ENCODE results near the gene CD160. TPM values are rescaled to one million over a fixed set of nuclear protein-coding genes. Genes with fewer than 3 reads are reported as not detected.
"Not testable (repeated sequence)": the region's sequence is repeated elsewhere in the genome, so short reads cannot be mapped to it uniquely, and the experiment has no call there.

The CD160 gene
- total and polyA plus RNA-seq, 8 donors = 0.42 to 3.2 (median 2.6) TPM

- intact Hi-C loops (cut with DNase I) = no loop called here
- H3K27ac ChIP-seq = no peak overlapping the region
- ATAC-seq = peak; percentile 22
- H3K4me1 ChIP-seq = peaks cover 3 to 12% of the 10 kb centered on the region in 2 donors
- no peaks in the 10 kb centered on the region for H3K9me3 ChIP-seq
- H3K27me3 ChIP-seq = peaks cover 0 to 31% of the 10 kb centered on the region in 2 donors
- DNase-seq = no peak
- no peak for TF ChIP-seq CTCF (IDR thresholded peaks at IDR 0.05)
- no peak overlapping the region for H3K4me3 ChIP-seq
- H3K36me3 ChIP-seq = no peaks in the 10 kb centered on the region
Measured at GRCh38 chr1:145720556-145720877, 1.2 kb downstream of the CD160 start.

GRCh38 chr1:145720878-145721671, 1.8 kb downstream of the CD160 start:
- H3K4me3 ChIP-seq = no peak overlapping the region
- peaks cover 0 to 31% of the 10 kb centered on the region in 2 donors for H3K27me3 ChIP-seq
- H3K36me3 ChIP-seq = no peaks in the 10 kb centered on the region
- ATAC-seq (peak; percentile 99), DNase-seq (peak; percentile 39 to 94 (median 63))
- peak; percentile 88 to 96 for TF ChIP-seq CTCF (IDR thresholded peaks at IDR 0.05)
- no peaks in the 10 kb centered on the region for H3K9me3 ChIP-seq
- intact Hi-C loops (cut with DNase I) = no loop called here
- H3K4me1 ChIP-seq = peaks cover 3 to 12% of the 10 kb centered on the region in 2 donors
- no peak overlapping the region for H3K27ac ChIP-seq

GRCh38 chr1:145726193-145726592, 6.9 kb downstream of the CD160 start:
- H3K27ac ChIP-seq; H3K36me3 ChIP-seq; DNase-seq; ATAC-seq; H3K4me1 ChIP-seq; H3K4me3 ChIP-seq; intact Hi-C loops (cut with DNase I); H3K9me3 ChIP-seq: not testable (repeated sequence)
- peaks cover 0 to 13% of the 10 kb centered on the region in 2 donors for H3K27me3 ChIP-seq

GRCh38 chr1:145729196-145729595, 9.9 kb downstream of the CD160 start:
- Histone ChIP-seq H3K36me3 (no peaks in the 10 kb centered on the region), H3K9me3 (no peaks in the 10 kb centered on the region), H3K27ac (no peak overlapping the region), H3K27me3 (no peaks in the 10 kb centered on the region), H3K4me3 (no peak overlapping the region), H3K4me1 (no peaks in the 10 kb centered on the region)
- ATAC-seq = no peak
- peak in 1 of 4 donors; percentile 30 for DNase-seq
- no peak for TF ChIP-seq CTCF (IDR thresholded peaks at IDR 0.05)
- intact Hi-C loops (cut with DNase I) = no loop called here

- no peak for TF ChIP-seq CTCF (IDR thresholded peaks at IDR 0.05)
- H3K27ac ChIP-seq = no peak overlapping the region
- no peak for ATAC-seq
- no peaks in the 10 kb centered on the region for H3K36me3 ChIP-seq
- H3K27me3 ChIP-seq = no peaks in the 10 kb centered on the region
- H3K4me1 ChIP-seq = no peaks in the 10 kb centered on the region
- no peak overlapping the region for H3K4me3 ChIP-seq
- no peak for DNase-seq
- no peaks in the 10 kb centered on the region for H3K9me3 ChIP-seq
- intact Hi-C loops (cut with DNase I) = no loop called here
Measured at GRCh38 chr1:145729666-145730436, 10.6 kb downstream of the CD160 start.

All from left lung (tissue), 10 donors.